Smooth muscle cell (in vitro differentiated cells): ENCODE results near the gene PCF11. TPM values are rescaled to one million over a fixed set of nuclear protein-coding genes. Genes with fewer than 3 reads are reported as not detected.
A peak's percentile ranks its signal among the peaks of the same experiment; 100 is the strongest.

Experiments used
- DNase-seq: peaks from one replicate; lab custom pipeline; 2025; ENCODE audit not compliant: unreplicated experiment; lab: John Stamatoyannopoulos, UW
- H2AFZ ChIP-seq: fragments of 200-600 bp; sonication (generic); 2 replicates; pipeline ENCODE4 v1.6.0; 2016; ENCODE audit warnings: antibody characterized with exemption, low read depth, mild to moderate bottlenecking
- H3F3A ChIP-seq: fragments of 200-600 bp; sonication (generic); 2 replicates; pipeline ENCODE4 v1.6.0; 2017; ENCODE audit warnings: antibody characterized with exemption, low read depth
- H3K27ac ChIP-seq: fragments of 200-600 bp; sonication (generic); 2 replicates; pipeline ENCODE4 v1.5.1; 2016; ENCODE audit warnings: low read depth, mild to moderate bottlenecking
- H3K27me3 ChIP-seq: fragments of 200-600 bp; sonication (generic); 2 replicates; pipeline ENCODE4 v1.6.1; 2016; ENCODE audit warnings: low read depth, mild to moderate bottlenecking
- H3K36me3 ChIP-seq: fragments of 200-600 bp; sonication (generic); 2 replicates; pipeline ENCODE4 v1.5.1; 2016; ENCODE audit warnings: low read depth
- H3K4me1 ChIP-seq: fragments of 200-600 bp; sonication (generic); 2 replicates; pipeline ENCODE4 v1.5.1; 2016; ENCODE audit warnings: low read depth
- H3K4me2 ChIP-seq: fragments of 200-600 bp; sonication (generic); 2 replicates; pipeline ENCODE4 v1.6.0; 2016; ENCODE audit warnings: mild to moderate bottlenecking
- H3K4me3 ChIP-seq: fragments of 200-600 bp; sonication (generic); 2 replicates; pipeline ENCODE4 v1.5.1; 2016; ENCODE audit warnings: mild to moderate bottlenecking
- H3K79me2 ChIP-seq: fragments of 200-600 bp; sonication (generic); 2 replicates; pipeline ENCODE4 v1.6.0; 2016; ENCODE audit warnings: low read depth, mild to moderate bottlenecking
- H3K9ac ChIP-seq: fragments of 200-600 bp; sonication (generic); 2 replicates; pipeline ENCODE4 v1.6.0; 2016; ENCODE audit warnings: low read depth
- H3K9me3 ChIP-seq: fragments of 200-600 bp; sonication (generic); replicated peaks from 2 replicates; pipeline ENCODE4 v1.5.1; 2016; ENCODE audit warnings: low read depth
- H4K20me1 ChIP-seq: fragments of 200-600 bp; sonication (generic); 2 replicates; pipeline ENCODE4 v1.6.0; 2016; ENCODE audit warnings: low read depth
- CTCF ChIP-seq: fragments of 200-600 bp; sonication (generic); IDR thresholded peaks from 2 replicates; pipeline ENCODE4 v1.5.1; 2017; ENCODE audit warnings: borderline replicate concordance, mild to moderate bottlenecking, antibody characterized with exemption; ENCODE audit not compliant: insufficient read depth, poor library complexity, severe bottlenecking
- WGBS: methylation state at CpG from one replicate; pipeline ENCODE4 v1.1.7; 2016; ENCODE audit warnings: low lambda C conversion rate; 5-methylcytosine and 5-hydroxymethylcytosine counted together
- polyA plus RNA-seq: library from polyadenylated mRNA; unstranded; fragments of >200 nt; fragmentation: Nextera tagmentation; extraction: Ambion mirVana; gene quantifications from 2 replicates; pipeline ENCODE4 v1.2.1, GENCODE V29; 2016
- total RNA-seq: library from RNA; depleted of rRNA; stranded (reverse); fragments of >200 nt; gene quantifications from 2 replicates; pipeline ENCODE4 v1.2.3, GENCODE V29; 2014

The PCF11 gene
- total and polyA plus RNA-seq, 2 experiments from 2014 or later = 17.5 to 56.7 TPM

GRCh38 chr11:83195143-83195466 is 38.2 kb downstream of the PCF11 start:
- no peaks in the 10 kb centered on the region for H3K36me3 ChIP-seq

GRCh38 chr11:83195649-83196048 is 38.7 kb downstream of the PCF11 start:
- Histone ChIP-seq H3K4me3 (peak overlapping the region; percentile 93), H3F3A (peaks cover 21% of the 10 kb centered on the region), H3K9me3 (no peaks in the 10 kb centered on the region), H3K79me2 (peaks cover 57% of the 10 kb centered on the region), H3K4me2 (peak overlapping the region; percentile 92), H3K27ac (peak overlapping the region; percentile 98), H4K20me1 (no peaks in the 10 kb centered on the region), H3K4me1 (peaks cover 16% of the 10 kb centered on the region), H3K36me3 (no peaks in the 10 kb centered on the region), H2AFZ (no peak overlapping the region), H3K27me3 (no peaks in the 10 kb centered on the region), H3K9ac (peak overlapping the region; percentile 97)
- WGBS = 96% methylated on average over 8 of the region's 8 CpGs
- TF ChIP-seq CTCF = no peak
- no peak for DNase-seq

More at GRCh38 chr11:83195143-83195466, 38.2 kb downstream of the PCF11 start:
- Histone ChIP-seq H4K20me1 (no peaks in the 10 kb centered on the region), H3F3A (peaks cover 24% of the 10 kb centered on the region), H3K4me1 (peaks cover 16% of the 10 kb centered on the region), H3K27ac (peak overlapping the region; percentile 98), H3K4me2 (peak overlapping the region; percentile 92), H3K9ac (peak overlapping the region; percentile 97), H2AFZ (no peak overlapping the region), H3K4me3 (peak overlapping the region; percentile 93), H3K27me3 (no peaks in the 10 kb centered on the region), H3K79me2 (peaks cover 53% of the 10 kb centered on the region), H3K9me3 (no peaks in the 10 kb centered on the region)
- 36% methylated on average over 4 of the region's 4 CpGs for WGBS
- no peak for TF ChIP-seq CTCF
- DNase-seq = no peak

GRCh38 chr11:83200035-83200434 is 43.1 kb downstream of the PCF11 start:
- no peak overlapping the region for H2AFZ ChIP-seq
- H3K79me2 ChIP-seq = peaks cover 40% of the 10 kb centered on the region
- H3K9ac ChIP-seq = no peak overlapping the region
- H3K4me3 ChIP-seq = no peak overlapping the region
- no peak overlapping the region for H3K4me2 ChIP-seq
- no peaks in the 10 kb centered on the region for H3K27me3 ChIP-seq
- H3K36me3 ChIP-seq = peaks cover 12% of the 10 kb centered on the region
- no peak overlapping the region for H3K27ac ChIP-seq
- H3K9me3 ChIP-seq = no peaks in the 10 kb centered on the region
- 94% methylated on average over 1 of the region's 1 CpG for WGBS
- TF ChIP-seq CTCF = no peak
- peaks cover 5% of the 10 kb centered on the region for H3K4me1 ChIP-seq
- DNase-seq = no peak
- peaks cover 4% of the 10 kb centered on the region for H3F3A ChIP-seq
- no peaks in the 10 kb centered on the region for H4K20me1 ChIP-seq

- no peak overlapping the region for H3K27ac ChIP-seq
- no peak overlapping the region for H2AFZ ChIP-seq
- H3K27me3 ChIP-seq = no peaks in the 10 kb centered on the region
- no peak for TF ChIP-seq CTCF
- no peak overlapping the region for H3K9ac ChIP-seq
- DNase-seq = no peak
- H3K4me1 ChIP-seq = no peaks in the 10 kb centered on the region
- H3K79me2 ChIP-seq = peaks cover 3% of the 10 kb centered on the region
- no peaks in the 10 kb centered on the region for H3F3A ChIP-seq
- H4K20me1 ChIP-seq = no peaks in the 10 kb centered on the region
- 68% methylated on average over 3 of the region's 3 CpGs for WGBS
- H3K9me3 ChIP-seq = no peaks in the 10 kb centered on the region
- no peak overlapping the region for H3K4me3 ChIP-seq
- H3K4me2 ChIP-seq = no peak overlapping the region
- peaks cover 33% of the 10 kb centered on the region for H3K36me3 ChIP-seq
These were observed 48.8 kb downstream of the PCF11 start for GRCh38 chr11:83205608-83206185.
